Inferior parietal cortex (tissue), 1 donor: ENCODE data around the gene PIP4K2A.

Source experiments
- DNase-seq: peaks from one replicate; pipeline ENCODE4 v3.0.0-alpha.2; 2016; ENCODE audit errors: extremely low spot score

Gene PIP4K2A

GRCh38 chr10:22667093-22667480 lies 47.3 kb downstream of the PIP4K2A start:
- no peak for DNase-seq

DNA sequence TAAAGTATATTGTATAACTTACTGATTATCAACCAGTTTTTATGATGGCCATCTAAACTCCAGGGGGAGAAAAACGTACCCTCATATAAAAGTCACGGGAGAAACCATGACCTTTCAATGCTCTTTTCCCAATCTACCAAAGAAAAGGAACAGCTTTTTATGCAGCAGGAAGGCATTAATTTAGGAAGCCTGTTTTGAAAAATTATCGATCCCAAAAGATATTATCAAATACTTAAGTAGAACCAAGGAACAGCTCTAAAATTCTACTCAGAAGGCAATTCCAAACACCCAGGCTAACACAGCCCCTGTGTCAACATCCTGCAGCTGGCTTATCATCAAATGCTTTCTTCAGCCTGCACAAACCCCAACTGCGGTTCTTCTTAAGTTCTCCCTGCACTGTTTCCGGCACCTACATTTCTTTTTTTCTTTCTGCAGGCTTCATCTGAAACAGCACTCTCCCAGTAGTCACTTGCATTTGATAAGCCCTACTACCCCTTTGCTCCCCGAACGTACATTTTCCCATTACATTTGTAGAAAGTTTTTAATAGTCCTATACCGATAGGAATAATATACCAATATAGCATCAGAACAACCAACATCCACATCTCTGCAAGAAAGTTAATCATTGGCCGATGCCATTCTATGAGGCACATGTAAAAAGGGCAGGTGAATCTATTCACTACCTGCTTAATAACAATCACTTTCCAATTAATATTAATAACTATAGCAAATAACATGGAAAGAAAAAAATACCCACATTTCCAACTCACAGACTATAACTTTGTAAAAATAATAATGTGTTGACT lies 47.9 kb downstream of the PIP4K2A start:
- DNase-seq = no peak

DNA sequence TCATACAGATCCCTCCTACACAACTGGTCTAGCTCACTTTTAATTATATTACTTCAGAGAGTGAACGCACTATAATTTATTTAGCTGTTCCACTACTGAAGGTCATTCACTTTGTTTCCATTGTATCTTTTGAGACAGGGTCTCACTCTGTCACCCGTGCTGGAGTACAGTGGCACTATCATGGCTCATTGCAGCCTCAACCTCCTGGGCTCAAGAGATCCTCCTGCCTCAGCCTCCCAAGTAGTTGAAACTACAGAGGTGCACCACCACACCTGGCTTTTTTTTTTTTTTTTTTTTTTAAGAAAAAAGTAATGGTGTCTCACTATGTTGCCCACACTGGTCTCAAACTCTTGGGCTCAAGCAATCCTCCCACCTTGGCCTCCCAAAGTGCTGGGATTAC lies 49.0 kb downstream of the PIP4K2A start:
- DNase-seq = no peak

DNA sequence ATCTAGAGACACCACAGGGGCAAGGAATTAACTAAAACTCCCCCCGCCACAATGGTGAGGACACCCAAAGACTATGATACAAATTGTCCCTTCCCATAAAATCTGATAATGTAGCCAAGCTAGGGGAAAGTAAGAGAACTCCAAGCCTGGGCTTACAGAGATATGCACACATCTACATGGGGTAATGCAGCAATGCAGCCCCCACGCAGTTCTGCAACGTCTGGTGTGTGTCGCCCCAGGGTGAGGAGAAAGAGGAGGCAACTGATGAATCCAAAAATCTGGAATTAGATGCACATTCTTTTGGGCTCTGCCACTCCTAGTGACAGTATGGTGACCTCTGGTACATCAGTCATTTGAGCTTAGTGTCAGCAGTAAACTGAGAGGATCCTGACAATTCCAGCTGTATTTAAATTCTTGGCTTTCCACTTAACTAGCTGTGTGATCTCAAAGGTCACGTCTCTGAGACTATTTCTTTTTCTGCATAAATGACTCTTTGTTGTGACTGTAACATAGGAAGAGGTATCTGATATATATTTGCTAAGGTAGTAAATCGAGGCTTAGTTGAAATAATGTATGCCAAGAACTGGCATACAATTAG lies 51.5 kb downstream of the PIP4K2A start:
- no peak for DNase-seq

- DNase-seq = no peak
Observed at GRCh38 chr10:22659866-22660265, 54.5 kb downstream of the PIP4K2A start.

DNA sequence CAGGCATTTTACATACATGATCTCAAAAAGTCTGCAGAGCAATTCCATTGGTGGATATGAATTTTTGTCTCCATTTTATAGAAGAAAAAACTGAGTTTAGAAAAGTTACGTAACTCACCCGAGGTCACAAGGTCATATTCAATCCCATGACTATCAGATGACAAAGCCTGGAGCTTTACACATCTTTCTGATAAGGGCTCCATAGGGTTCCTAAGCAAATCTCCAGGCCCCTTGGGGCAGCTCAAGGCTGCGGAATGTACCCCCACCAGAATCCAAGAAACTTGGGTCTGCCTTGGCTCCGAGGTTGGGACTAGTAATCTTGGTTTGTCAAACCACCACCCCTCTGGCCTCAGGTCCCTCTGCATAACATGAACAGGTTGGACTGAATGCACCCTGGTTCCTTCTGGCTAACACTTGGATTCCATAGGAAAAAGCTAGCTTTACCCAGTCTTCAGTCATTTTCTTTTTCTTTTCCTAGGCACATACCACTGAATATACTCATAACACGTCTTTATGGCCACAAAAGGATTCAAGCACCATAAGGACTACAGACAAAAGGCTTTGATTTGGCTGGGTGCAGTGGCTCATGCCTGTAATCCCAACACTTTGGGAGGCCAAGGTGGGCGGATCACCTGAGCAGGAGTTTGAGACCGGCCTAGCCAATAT lies 55.5 kb downstream of the PIP4K2A start:
- DNase-seq = no peak

- no peak for DNase-seq
Observed at GRCh38 chr10:22657566-22658225, 56.7 kb downstream of the PIP4K2A start.

GRCh38 chr10:22657024-22657423 lies 57.4 kb downstream of the PIP4K2A start:
- DNase-seq = no peak

DNA sequence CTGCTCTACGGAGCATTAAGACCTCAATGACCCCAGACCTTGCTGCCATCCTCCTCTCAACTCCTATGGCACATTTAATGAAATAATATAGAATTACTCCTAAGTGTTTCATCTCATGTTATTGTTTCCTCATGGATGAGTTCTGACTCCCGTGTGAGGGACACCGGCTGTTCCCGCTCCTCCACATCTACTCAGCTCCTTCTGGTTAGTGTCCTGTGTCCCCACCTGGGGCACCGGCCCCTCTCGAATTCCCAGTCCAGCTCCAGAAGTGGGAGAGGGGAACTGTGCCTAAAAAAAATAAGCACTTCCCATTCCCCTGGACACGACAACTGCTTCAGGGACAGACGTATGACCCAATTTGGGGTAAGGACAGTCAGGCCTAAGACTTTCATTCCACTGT lies 58.3 kb downstream of the PIP4K2A start:
- DNase-seq = no peak

DNA sequence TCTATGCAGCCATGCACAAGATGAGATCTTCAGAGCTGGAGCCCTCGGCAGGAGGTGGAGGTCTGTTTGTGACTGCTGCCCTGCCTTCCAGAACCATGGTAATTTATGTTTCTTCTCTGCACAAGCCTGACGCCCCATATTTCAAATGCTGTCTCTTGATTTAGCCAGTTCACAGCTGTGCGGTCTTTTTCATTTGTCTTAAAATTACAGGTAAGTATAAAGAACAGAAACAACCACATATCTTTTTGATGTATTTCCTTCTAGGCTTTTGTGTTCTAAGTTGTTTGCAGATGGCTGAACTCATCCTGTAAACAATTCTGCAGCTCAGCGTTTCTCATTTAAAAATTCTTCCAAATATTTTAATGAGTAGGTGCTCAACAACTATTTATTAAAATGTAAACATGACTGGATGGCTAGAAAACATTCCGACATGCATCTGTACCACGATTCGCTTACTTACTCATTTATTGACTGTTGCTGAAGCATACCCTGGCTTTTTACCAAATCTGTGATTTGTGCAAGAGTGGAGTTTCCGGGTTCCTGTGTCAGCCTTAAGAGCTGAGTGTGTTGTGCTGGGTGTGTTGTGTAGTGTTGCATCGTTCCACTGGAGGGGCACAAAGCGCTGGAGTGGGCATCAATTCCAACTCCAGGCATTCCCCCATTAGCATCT lies 58.9 kb downstream of the PIP4K2A start:
- DNase-seq = no peak

GRCh38 chr10:22652988-22653481 lies 61.3 kb downstream of the PIP4K2A start:
- no peak for DNase-seq

- no peak for DNase-seq
Observed at GRCh38 chr10:22651276-22651980, 63.0 kb downstream of the PIP4K2A start.

DNA sequence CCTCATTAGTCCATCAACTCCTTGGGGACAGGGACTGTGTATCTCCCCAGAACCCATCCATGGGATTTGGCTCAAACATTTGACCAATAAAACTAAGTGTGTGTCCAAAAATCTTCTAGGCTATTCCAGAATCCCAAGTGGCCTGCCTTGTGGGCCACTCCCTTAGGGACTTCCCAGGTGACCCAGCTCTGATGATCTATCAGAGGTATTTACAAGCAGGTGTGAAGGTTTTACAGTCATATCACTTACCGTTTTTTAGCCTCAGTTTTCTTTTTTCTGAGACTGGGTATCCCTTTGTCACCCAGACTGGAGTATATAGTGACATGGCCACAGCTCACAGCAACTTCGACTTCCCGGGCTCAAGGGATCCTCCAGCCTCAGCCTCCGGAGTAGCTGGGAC lies 64.4 kb downstream of the PIP4K2A start:
- no peak for DNase-seq

GRCh38 chr10:22649390-22649841 lies 65.0 kb downstream of the PIP4K2A start:
- no peak for DNase-seq

GRCh38 chr10:22648547-22648961 lies 65.8 kb downstream of the PIP4K2A start:
- DNase-seq = no peak

GRCh38 chr10:22647244-22647643 lies 67.1 kb downstream of the PIP4K2A start:
- DNase-seq = no peak

- no peak for DNase-seq
Observed at GRCh38 chr10:22646388-22646853, 68.0 kb downstream of the PIP4K2A start.

GRCh38 chr10:22644222-22644621 lies 70.2 kb downstream of the PIP4K2A start:
- DNase-seq = no peak

DNA sequence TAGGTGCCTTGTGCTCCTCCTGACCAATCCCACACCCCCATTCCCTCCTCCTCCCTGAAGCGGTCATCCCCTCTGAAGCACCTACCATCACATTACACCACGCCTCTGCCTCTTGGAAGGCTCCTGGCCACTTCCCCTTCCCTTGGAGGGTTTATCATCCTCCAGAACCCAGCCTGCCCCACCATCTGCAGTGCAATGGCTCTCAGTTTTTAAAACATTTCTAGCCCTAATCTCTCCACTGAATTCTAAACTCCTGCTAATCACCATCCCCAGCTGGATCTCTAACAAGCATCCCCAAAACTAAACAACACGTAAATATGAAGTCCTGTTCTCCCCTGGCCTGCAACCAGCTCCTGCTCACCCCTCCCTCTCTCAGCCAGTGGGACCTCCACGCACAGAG lies 70.6 kb downstream of the PIP4K2A start:
- no peak for DNase-seq

- DNase-seq = no peak
Observed at GRCh38 chr10:22643116-22643515, 71.3 kb downstream of the PIP4K2A start.

DNA sequence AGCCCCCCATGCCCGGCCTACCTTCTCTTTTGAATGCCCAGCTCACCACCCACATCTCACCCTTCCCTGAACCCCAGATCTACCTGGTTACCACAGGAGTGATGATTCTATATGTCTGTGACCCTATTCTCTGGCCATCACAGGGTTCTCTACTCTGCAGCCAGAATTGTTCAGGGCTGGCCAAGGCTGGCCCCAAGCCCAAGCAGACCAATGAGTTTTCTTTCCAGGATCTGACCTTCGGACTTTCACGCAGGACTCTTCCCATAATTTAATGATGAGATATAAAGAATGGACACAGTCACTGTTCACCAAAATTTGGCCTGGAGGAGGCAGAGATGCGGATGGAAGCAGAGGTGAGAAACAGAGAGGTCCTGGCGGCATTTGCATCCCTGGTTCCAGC lies 72.6 kb downstream of the PIP4K2A start:
- no peak for DNase-seq
